ENCODE results near the gene KICS2.

Gene KICS2

DNA sequence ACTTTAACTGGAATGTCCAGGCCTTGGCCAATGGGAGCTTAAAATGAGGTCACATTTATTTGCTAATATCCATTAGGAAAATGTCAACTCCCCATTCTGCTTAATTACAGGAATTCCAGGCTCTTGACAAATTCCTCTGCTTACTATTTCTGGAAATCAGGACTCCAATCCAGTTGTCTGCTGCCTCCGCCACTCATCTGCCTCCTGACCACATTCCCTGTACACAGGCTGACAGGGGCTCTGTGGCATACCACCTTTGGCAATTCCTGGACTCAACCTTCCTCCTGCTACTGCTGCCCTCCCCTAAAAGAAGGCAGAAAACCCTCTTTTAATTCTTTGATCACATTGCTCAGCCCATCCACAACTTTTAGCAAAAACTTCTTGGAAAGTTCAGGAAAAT lies 37.9 kb downstream of the KICS2 start:
- no peak for DNase-seq
- in situ Hi-C loops (cut with MboI; ENCODE audit: low pct_unique_long_range_greater_than_20kb, low sequenced_read_pairs) = no loop called here

DNA sequence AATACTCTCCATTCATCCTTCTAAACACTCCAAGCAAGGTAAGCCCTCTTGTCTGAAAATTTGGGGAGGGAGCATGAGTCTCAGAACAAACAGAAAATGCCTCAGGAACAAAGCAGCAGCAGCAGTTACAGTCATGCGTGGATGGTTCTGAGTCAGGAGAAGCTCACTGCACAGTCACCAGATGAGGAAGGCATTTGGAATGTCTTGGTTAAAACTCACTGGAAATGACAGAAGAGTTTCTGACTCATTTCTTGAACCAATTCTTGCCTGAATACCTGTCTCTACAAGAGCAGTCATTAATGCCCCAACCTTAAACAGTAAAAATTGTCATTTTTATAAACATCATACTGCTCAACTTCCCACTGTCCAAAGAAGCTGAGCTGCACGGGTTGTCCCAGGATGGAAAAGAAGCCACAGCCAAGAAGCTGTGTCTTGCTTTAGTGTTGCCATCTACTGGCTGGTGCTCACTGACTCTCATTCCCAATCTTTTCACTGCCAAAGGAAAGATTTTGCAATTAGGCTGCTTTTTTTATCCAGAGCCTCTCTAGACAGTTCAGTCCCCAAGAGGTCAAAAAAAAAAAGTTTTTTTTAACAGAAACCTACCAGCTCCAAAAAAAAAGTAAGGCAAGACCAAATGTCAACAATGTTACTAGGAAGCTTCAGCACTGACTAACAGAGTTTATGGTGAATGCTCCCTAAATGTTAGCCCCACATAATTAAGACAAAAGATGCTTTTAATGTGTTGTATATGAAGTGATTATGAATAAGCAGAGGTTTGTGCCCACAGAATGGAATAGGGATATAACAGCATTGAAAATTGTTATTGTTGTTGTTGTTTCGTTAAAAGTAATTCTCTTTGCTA lies 40.4 kb downstream of the KICS2 start:
- in situ Hi-C loops (cut with MboI; ENCODE audit: low pct_unique_long_range_greater_than_20kb, low sequenced_read_pairs) = no loop called here
- DNase-seq = peak; percentile 31

- no peak for DNase-seq
- in situ Hi-C loops (cut with MboI; ENCODE audit: low pct_unique_long_range_greater_than_20kb, low sequenced_read_pairs) = no loop called here
Observed at GRCh38 chr12:64180951-64181350, 41.1 kb downstream of the KICS2 start.

GRCh38 chr12:64178122-64178521 lies 44.0 kb downstream of the KICS2 start:
- in situ Hi-C loops (cut with MboI; ENCODE audit: low pct_unique_long_range_greater_than_20kb, low sequenced_read_pairs) = no loop called here
- no peak for DNase-seq

GRCh38 chr12:64177001-64177400 lies 45.1 kb downstream of the KICS2 start:
- in situ Hi-C loops (cut with MboI; ENCODE audit: low pct_unique_long_range_greater_than_20kb, low sequenced_read_pairs) = no loop called here
- DNase-seq = no peak

GRCh38 chr12:64175254-64175945 lies 46.7 kb downstream of the KICS2 start:
- DNase-seq = no peak
- in situ Hi-C loops (cut with MboI; ENCODE audit: low pct_unique_long_range_greater_than_20kb, low sequenced_read_pairs) = no loop called here

DNA sequence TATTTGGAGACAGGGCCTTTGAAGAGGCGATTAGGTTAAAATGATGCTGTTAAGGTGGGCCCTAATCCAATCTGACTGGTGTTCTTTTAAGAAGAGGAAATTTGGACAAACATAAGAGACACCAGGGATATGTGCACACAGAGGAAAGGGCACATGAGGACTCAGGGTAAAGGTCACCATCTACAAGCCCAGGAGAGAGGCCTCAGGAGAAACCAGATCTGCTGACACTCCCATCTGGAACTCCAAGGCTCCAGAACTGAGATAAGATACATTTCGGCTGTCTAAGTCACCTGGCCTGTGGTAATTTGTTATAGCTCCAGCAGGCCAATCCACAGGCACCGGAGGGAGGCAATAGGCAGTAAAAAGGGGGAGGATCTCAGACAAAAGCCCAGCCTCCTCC lies 48.6 kb downstream of the KICS2 start:
- DNase-seq = no peak
- in situ Hi-C loops (cut with MboI; ENCODE audit: low pct_unique_long_range_greater_than_20kb, low sequenced_read_pairs) = no loop called here

Data from KBM-7 (cell line).